ENCODE data around the gene SLC5A8.

Gene SLC5A8

GRCh38 chr12:101238306-101238705 is 28.3 kb upstream of the SLC5A8 start:
- no peak for TF ChIP-seq CTCF (IDR thresholded peaks at IDR 0.05; ENCODE audit: insufficient read depth, missing control alignments)
- FAIRE-seq (no peak), DNase-seq (ENCODE audit: insufficient read length, low spot score) (no peak)

- no peak for TF ChIP-seq CTCF (IDR thresholded peaks at IDR 0.05; ENCODE audit: insufficient read depth, missing control alignments)
- no peak for DNase-seq (ENCODE audit: insufficient read length, low spot score)
- FAIRE-seq = no peak
These were observed 25.6 kb upstream of the SLC5A8 start for GRCh38 chr12:101235686-101236085.

GRCh38 chr12:101231636-101232035 is 21.6 kb upstream of the SLC5A8 start:
- DNase-seq (ENCODE audit: insufficient read length, low spot score) = no peak
- no peak for FAIRE-seq
- TF ChIP-seq CTCF (IDR thresholded peaks at IDR 0.05; ENCODE audit: insufficient read depth, missing control alignments) = no peak

- DNase-seq (ENCODE audit: insufficient read length, low spot score) (no peak), FAIRE-seq (no peak)
- TF ChIP-seq CTCF (IDR thresholded peaks at IDR 0.05; ENCODE audit: insufficient read depth, missing control alignments) = no peak
These were observed 20.5 kb upstream of the SLC5A8 start for GRCh38 chr12:101230547-101230946.

GRCh38 chr12:101229841-101230241 is 19.8 kb upstream of the SLC5A8 start:
- no peak for FAIRE-seq
- no peak for TF ChIP-seq CTCF (IDR thresholded peaks at IDR 0.05; ENCODE audit: insufficient read depth, missing control alignments)
- DNase-seq (ENCODE audit: insufficient read length, low spot score) = no peak

- FAIRE-seq (no peak), DNase-seq (ENCODE audit: insufficient read length, low spot score) (no peak)
- TF ChIP-seq CTCF (IDR thresholded peaks at IDR 0.05; ENCODE audit: insufficient read depth, missing control alignments) = no peak
These were observed 11.3 kb upstream of the SLC5A8 start for GRCh38 chr12:101221301-101221700.

GRCh38 chr12:101216810-101217209 is 6.8 kb upstream of the SLC5A8 start:
- TF ChIP-seq CTCF (IDR thresholded peaks at IDR 0.05; ENCODE audit: insufficient read depth, missing control alignments) = no peak
- DNase-seq (ENCODE audit: insufficient read length, low spot score) (no peak), FAIRE-seq (no peak)

All from D721Med (cell line).